ENCODE results near the gene ABHD6. TPM values are rescaled to one million over a fixed set of nuclear protein-coding genes. Genes with fewer than 3 reads are reported as not detected.
A peak's percentile ranks its signal among the peaks of the same experiment; 100 is the strongest.

Gene ABHD6
- polyA plus RNA-seq, 1 experiment, result 9.2 TPM

DNA sequence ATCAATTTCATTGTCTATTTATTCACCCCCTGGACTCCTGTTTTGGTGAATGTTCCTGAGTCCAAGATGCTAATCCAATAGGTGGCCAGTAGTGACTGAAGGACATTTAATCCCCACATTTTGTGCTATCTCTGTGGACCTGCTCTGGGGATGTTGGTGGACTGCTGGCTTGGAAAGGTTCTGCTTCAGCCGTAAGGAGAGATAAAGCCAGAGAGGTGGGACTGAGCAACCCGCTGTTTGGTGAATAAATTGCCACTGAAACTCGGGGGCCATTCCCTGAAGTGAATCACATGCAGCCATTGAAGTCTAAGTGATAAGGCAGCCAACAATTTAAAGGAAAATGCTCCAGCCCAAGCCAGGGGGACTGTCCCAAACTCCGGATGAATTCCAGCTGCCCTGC is 1.6 kb upstream of the ABHD6 start:
- POLR2A ChIA-PET, result no interaction called here
- no peak for DNase-seq (ENCODE audit: low read depth)
- CTCF ChIA-PET, result interaction anchor here (2.1 to 6.5 kb wide), 2 partner anchors 18 to 70 kb away, joined by 6 to 40 read pairs; partner anchors contain the start of genes HTD2 and RPP14
- H3K36me3 ChIP-seq (ENCODE audit: control insufficient read depth, insufficient read depth, low read length), result no peaks in the 10 kb centered on the region
- no peak overlapping the region for H3K4me3 ChIP-seq (ENCODE audit: low read depth, low read length)
- peaks cover 9% of the 10 kb centered on the region for H3K27me3 ChIP-seq (ENCODE audit: control insufficient read depth, insufficient read depth, low read length)
- TF ChIP-seq, protein P1, sequence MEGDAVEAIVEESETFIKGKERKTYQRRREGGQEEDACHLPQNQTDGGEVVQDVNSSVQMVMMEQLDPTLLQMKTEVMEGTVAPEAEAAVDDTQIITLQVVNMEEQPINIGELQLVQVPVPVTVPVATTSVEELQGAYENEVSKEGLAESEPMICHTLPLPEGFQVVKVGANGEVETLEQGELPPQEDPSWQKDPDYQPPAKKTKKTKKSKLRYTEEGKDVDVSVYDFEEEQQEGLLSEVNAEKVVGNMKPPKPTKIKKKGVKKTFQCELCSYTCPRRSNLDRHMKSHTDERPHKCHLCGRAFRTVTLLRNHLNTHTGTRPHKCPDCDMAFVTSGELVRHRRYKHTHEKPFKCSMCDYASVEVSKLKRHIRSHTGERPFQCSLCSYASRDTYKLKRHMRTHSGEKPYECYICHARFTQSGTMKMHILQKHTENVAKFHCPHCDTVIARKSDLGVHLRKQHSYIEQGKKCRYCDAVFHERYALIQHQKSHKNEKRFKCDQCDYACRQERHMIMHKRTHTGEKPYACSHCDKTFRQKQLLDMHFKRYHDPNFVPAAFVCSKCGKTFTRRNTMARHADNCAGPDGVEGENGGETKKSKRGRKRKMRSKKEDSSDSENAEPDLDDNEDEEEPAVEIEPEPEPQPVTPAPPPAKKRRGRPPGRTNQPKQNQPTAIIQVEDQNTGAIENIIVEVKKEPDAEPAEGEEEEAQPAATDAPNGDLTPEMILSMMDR (IDR thresholded peaks at IDR 0.05; ENCODE audit: insufficient read depth, low read depth, low read length), result no peak

- CTCF ChIA-PET, result interaction anchor here (0.9 to 2.1 kb wide), 2 partner anchors 20 to 69 kb away, joined by 4 to 6 read pairs; partner anchors contain the start of genes HTD2 and RPP14
- TF ChIP-seq, protein P1 (IDR thresholded peaks at IDR 0.05; ENCODE audit: insufficient read depth, low read depth, low read length), result no peak
- no peak for DNase-seq (ENCODE audit: low read depth)
- Histone ChIP-seq H3K36me3 (ENCODE audit: control insufficient read depth, insufficient read depth, low read length) (no peaks in the 10 kb centered on the region), H3K4me3 (ENCODE audit: low read depth, low read length) (peak overlapping the region; percentile 92), H3K27me3 (ENCODE audit: control insufficient read depth, insufficient read depth, low read length) (peaks cover 8% of the 10 kb centered on the region)
- POLR2A ChIA-PET, result no interaction called here
These were observed 910 bp upstream of the ABHD6 start for GRCh38 chr3:58236527-58237237.

DNA sequence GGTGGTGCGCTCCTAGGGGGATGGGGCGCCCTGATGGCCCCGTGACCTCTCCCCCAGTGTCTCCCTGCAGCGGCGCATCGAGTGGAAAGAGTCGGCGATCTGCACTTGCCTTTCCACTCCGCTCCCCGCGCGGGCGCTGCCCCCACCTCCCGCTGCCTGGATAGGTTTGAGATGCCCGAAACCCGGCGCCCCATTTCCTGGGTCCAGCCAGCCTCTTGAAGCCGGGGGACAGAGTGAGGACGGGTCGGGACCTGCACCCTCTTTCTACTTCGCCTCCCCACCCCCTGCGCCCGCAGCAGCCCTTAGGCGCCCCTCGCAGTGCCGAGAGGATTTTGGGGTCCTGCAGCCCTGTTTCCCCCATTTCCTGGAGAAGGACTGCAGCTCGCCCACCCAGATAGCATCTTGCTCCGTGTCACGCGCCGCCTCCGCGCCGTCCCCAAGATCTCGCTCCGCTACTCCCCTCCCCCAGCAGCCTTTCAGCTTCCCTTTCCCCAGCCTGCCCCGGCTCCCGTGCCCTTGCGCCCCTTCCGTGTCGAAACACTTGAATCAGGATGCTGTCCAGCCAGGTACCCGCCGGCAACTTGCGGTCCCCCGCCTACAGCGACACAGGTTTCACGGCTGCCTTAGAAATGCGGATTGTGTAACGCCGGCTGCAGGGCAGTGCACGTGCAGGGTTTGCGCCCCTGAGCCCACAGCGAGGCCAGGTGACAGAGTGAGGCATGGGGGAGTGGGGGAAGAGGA is 519 bp downstream of the ABHD6 start:
- no peaks in the 10 kb centered on the region for H3K36me3 ChIP-seq (ENCODE audit: control insufficient read depth, insufficient read depth, low read length)
- peak overlapping the region; percentile 92 for H3K4me3 ChIP-seq (ENCODE audit: low read depth, low read length)
- TF ChIP-seq, protein P1 (IDR thresholded peaks at IDR 0.05; ENCODE audit: insufficient read depth, low read depth, low read length), result no peak
- H3K27me3 ChIP-seq (ENCODE audit: control insufficient read depth, insufficient read depth, low read length), result 0 out of 2 replicates have a peak, but pooled peaks cover 2% of the 10 kb centered on the region
- CTCF ChIA-PET, result interaction anchor here (0.7 to 2.1 kb wide), 11 partner anchors 10 to 68 kb away, joined by 3 to 6 read pairs (median 4); partner anchors contain the start of genes HTD2 and RPP14
- POLR2A ChIA-PET, result no interaction called here
- no peak for DNase-seq (ENCODE audit: low read depth)

- Histone ChIP-seq H3K27me3 (ENCODE audit: control insufficient read depth, insufficient read depth, low read length) (0 out of 2 replicates have a peak, but pooled peaks cover under 1% of the 10 kb centered on the region), H3K36me3 (ENCODE audit: control insufficient read depth, insufficient read depth, low read length) (no peaks in the 10 kb centered on the region), H3K4me3 (ENCODE audit: low read depth, low read length) (peak overlapping the region; percentile 92; the same call in 1 of the 2 replicates)
- CTCF ChIA-PET, result interaction anchor here (0.6 to 2.2 kb wide), 5 partner anchors 9 to 61 kb away, joined by 3 to 5 read pairs (median 5); no protein-coding TSS in a partner anchor
- POLR2A ChIA-PET, result interaction anchor here (0.6 to 0.7 kb wide), 2 partner anchors 9 to 442 kb away, joined by 3 to 10 read pairs; no protein-coding TSS in a partner anchor
- DNase-seq (ENCODE audit: low read depth), result no peak
- TF ChIP-seq, protein P1 (IDR thresholded peaks at IDR 0.05; ENCODE audit: insufficient read depth, low read depth, low read length), result no peak
These were observed 1.2 kb downstream of the ABHD6 start for GRCh38 chr3:58238830-58239229.

Data from BJ (cell line).